ENCODE data around the gene FDX1. TPM values are rescaled to one million over a fixed set of nuclear protein-coding genes. Genes with fewer than 3 reads are reported as not detected.

Gene FDX1
- total RNA-seq, 2 experiments from 2014 or later = 10.2 to 10.6 TPM

DNA sequence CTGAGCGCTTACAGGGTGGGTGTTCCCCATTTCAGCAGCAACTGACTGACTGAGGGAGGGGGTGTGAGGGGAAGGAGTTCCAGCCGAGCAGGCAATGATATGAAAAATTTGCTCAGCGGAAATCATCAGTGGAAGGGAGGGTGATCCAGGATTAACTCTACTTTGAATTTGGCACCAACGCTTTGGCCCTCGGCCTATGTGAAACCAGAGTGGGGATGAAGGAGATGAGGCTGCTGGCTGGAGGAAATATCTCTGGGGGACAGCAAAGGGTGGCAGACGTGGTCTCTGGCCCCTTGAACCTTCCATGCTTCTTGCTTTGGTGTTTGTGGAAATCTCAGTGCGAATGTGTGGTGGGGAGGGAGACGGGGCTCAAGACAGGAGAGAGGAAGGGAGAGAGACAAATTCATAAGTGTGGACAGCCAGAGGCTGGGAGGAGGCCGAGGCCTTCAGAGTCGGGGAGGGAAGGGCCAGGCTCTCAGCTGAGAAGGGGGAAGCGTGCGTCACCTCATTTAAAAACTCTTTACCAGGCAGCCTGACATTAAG lies 83.6 kb downstream of the FDX1 start:
- intact Hi-C loops (cut with DNase I, micrococcal nuclease) = no loop called here
- Mint-ChIP-seq H3K27me3 (peaks cover 15% of the 10 kb centered on the region), H3K4me3 (no peak overlapping the region), H3K27ac (no peak overlapping the region), H3K36me3 (ENCODE audit: low read depth) (no peaks in the 10 kb centered on the region), H3K9me3 (peaks cover 7% of the 10 kb centered on the region), H3K4me1 (ENCODE audit: low read depth) (no peaks in the 10 kb centered on the region)
- no peaks in the 10 kb centered on the region for H3K36me3 ChIP-seq (ENCODE audit: insufficient read depth, low read length)
- H3K9me3 ChIP-seq (ENCODE audit: control insufficient read depth in 1 of 2, insufficient read depth in 1 of 2, low read length in 2 of 2) = peaks cover 0 to 5% of the 10 kb centered on the region in 2 experiments
- DNase-seq (no peak), ATAC-seq (ENCODE audit: poor library complexity) (no peak)
- no peak overlapping the region for H3K4me3 ChIP-seq (ENCODE audit: low read length)
- no peak overlapping the region for H3K27ac ChIP-seq (ENCODE audit: low read depth in 1 of 2, low read length in 2 of 2)
- ChIA-PET POLR2A (no interaction called here), CTCF (no interaction called here)
- H3K4me1 ChIP-seq (ENCODE audit: insufficient read depth, low read length) = no peaks in the 10 kb centered on the region
- no peaks in the 10 kb centered on the region for H3K27me3 ChIP-seq (ENCODE audit: control insufficient read depth in 1 of 2, insufficient read depth in 2 of 2, low read length in 2 of 2)
- TF ChIP-seq, protein P1, sequence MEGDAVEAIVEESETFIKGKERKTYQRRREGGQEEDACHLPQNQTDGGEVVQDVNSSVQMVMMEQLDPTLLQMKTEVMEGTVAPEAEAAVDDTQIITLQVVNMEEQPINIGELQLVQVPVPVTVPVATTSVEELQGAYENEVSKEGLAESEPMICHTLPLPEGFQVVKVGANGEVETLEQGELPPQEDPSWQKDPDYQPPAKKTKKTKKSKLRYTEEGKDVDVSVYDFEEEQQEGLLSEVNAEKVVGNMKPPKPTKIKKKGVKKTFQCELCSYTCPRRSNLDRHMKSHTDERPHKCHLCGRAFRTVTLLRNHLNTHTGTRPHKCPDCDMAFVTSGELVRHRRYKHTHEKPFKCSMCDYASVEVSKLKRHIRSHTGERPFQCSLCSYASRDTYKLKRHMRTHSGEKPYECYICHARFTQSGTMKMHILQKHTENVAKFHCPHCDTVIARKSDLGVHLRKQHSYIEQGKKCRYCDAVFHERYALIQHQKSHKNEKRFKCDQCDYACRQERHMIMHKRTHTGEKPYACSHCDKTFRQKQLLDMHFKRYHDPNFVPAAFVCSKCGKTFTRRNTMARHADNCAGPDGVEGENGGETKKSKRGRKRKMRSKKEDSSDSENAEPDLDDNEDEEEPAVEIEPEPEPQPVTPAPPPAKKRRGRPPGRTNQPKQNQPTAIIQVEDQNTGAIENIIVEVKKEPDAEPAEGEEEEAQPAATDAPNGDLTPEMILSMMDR (IDR thresholded peaks at IDR 0.05) = no peak

DNA sequence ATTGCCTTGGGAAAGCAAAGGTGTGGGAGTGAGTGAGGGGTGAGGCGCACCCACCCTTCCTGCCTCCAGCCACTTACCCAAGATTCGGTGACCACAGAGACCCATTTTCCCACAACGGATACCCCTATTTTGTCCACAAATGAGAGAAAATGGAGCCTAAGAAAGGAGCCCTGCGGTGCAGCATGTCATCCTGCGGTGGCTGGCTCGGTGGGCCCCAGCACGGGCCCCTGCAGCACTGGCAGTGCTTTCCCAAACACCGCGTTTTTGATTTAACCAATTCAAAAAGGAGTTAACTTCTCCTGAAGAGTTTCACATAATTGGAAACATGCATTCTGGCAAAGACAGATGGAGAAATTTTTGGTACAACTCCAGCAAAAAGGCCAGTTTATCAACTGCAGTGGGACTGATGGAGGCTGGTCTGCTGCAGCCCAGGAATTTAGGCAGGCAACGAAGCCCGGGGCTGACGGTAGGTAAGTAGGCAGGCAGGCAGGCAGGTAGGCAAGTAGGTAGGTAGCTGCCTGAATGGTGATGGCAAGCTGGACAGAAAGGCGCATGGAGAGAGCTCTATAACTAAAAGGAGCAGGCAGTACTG lies 84.2 kb downstream of the FDX1 start:
- intact Hi-C loops (cut with DNase I, micrococcal nuclease) = no loop called here
- POLR2A ChIA-PET = no interaction called here

More for the DNA sequence above, 84.2 kb downstream of the FDX1 start:
- Mint-ChIP-seq H3K27me3 (peaks cover 15% of the 10 kb centered on the region), H3K36me3 (ENCODE audit: low read depth) (no peaks in the 10 kb centered on the region), H3K4me1 (ENCODE audit: low read depth) (no peaks in the 10 kb centered on the region), H3K9me3 (peaks cover 7% of the 10 kb centered on the region), H3K4me3 (no peak overlapping the region), H3K27ac (no peak overlapping the region)
- H3K9me3 ChIP-seq (ENCODE audit: control insufficient read depth in 1 of 2, insufficient read depth in 1 of 2, low read length in 2 of 2) = peaks cover 0 to 5% of the 10 kb centered on the region in 2 experiments
- CTCF ChIA-PET = no interaction called here
- H3K4me3 ChIP-seq (ENCODE audit: low read length) = no peak overlapping the region
- H3K27ac ChIP-seq (ENCODE audit: low read depth in 1 of 2, low read length in 2 of 2) = no peak overlapping the region
- no peak for ATAC-seq (ENCODE audit: poor library complexity)
- TF ChIP-seq, protein P1 (IDR thresholded peaks at IDR 0.05) = no peak
- H3K4me1 ChIP-seq (ENCODE audit: insufficient read depth, low read length) = no peaks in the 10 kb centered on the region
- no peak for DNase-seq
- no peaks in the 10 kb centered on the region for H3K36me3 ChIP-seq (ENCODE audit: insufficient read depth, low read length)
- H3K27me3 ChIP-seq (ENCODE audit: control insufficient read depth in 1 of 2, insufficient read depth in 2 of 2, low read length in 2 of 2) = no peaks in the 10 kb centered on the region

Other genes with a start within 250 kb of the FDX1 start
- gene RDX, start 133.3 kb upstream of the FDX1 start, total RNA-seq = 10 to 100 TPM; 11.4 to 14.2 TPM

All from CD4-positive, alpha-beta T cell (primary cell).